Measurements from ENCODE around the gene THSD4.

- TF ChIP-seq, protein P1, sequence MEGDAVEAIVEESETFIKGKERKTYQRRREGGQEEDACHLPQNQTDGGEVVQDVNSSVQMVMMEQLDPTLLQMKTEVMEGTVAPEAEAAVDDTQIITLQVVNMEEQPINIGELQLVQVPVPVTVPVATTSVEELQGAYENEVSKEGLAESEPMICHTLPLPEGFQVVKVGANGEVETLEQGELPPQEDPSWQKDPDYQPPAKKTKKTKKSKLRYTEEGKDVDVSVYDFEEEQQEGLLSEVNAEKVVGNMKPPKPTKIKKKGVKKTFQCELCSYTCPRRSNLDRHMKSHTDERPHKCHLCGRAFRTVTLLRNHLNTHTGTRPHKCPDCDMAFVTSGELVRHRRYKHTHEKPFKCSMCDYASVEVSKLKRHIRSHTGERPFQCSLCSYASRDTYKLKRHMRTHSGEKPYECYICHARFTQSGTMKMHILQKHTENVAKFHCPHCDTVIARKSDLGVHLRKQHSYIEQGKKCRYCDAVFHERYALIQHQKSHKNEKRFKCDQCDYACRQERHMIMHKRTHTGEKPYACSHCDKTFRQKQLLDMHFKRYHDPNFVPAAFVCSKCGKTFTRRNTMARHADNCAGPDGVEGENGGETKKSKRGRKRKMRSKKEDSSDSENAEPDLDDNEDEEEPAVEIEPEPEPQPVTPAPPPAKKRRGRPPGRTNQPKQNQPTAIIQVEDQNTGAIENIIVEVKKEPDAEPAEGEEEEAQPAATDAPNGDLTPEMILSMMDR (IDR thresholded peaks at IDR 0.05) = no peak
- no peak for TF ChIP-seq POLR2A (IDR thresholded peaks at IDR 0.05)
- no peak for TF ChIP-seq POLR2AphosphoS5 (IDR thresholded peaks at IDR 0.05)
Measured at GRCh38 chr15:71294251-71294910, 179.1 kb downstream of the THSD4 start.

Data from upper lobe of left lung (tissue), 4 donors.